ENCODE measurements around the gene APOLD1.
"Not testable (repeated sequence)": the region's sequence is repeated elsewhere in the genome, so short reads cannot be mapped to it uniquely, and the experiment has no call there.

Gene APOLD1

GRCh38 chr12:12779529-12779928 is 5.9 kb upstream of the APOLD1 start:
- no peak for DNase-seq
- in situ Hi-C loops (cut with MboI; ENCODE audit: low pct_unique_long_range_greater_than_20kb, low sequenced_read_pairs) = loop anchor here (25.0 kb wide), 1 partner anchor 433 kb away; no protein-coding TSS in a partner anchor

- no peak for DNase-seq
- in situ Hi-C loops (cut with MboI; ENCODE audit: low pct_unique_long_range_greater_than_20kb, low sequenced_read_pairs) = loop anchor here (25.0 kb wide), 1 partner anchor 428 kb away; no protein-coding TSS in a partner anchor
Measured at GRCh38 chr12:12784116-12784515, 1.3 kb upstream of the APOLD1 start.

GRCh38 chr12:12786351-12786705 is 869 bp downstream of the APOLD1 start:
- DNase-seq = no peak
- in situ Hi-C loops (cut with MboI; ENCODE audit: low pct_unique_long_range_greater_than_20kb, low sequenced_read_pairs) = loop anchor here (25.0 kb wide), 1 partner anchor 426 kb away; no protein-coding TSS in a partner anchor

- peak; percentile 78 for DNase-seq
- in situ Hi-C loops (cut with MboI; ENCODE audit: low pct_unique_long_range_greater_than_20kb, low sequenced_read_pairs) = loop anchor here (25.0 kb wide), 1 partner anchor 425 kb away; no protein-coding TSS in a partner anchor
Measured at GRCh38 chr12:12786706-12787601, 1.5 kb downstream of the APOLD1 start.

- no peak for DNase-seq
- in situ Hi-C loops (cut with MboI; ENCODE audit: low pct_unique_long_range_greater_than_20kb, low sequenced_read_pairs) = loop anchor here (25.0 kb wide), 1 partner anchor 424 kb away; no protein-coding TSS in a partner anchor
Measured at GRCh38 chr12:12788131-12788530, 2.7 kb downstream of the APOLD1 start.

GRCh38 chr12:12788675-12789368 is 3.4 kb downstream of the APOLD1 start:
- in situ Hi-C loops (cut with MboI; ENCODE audit: low pct_unique_long_range_greater_than_20kb, low sequenced_read_pairs) = loop anchor here (25.0 kb wide), 1 partner anchor 423 kb away; no protein-coding TSS in a partner anchor
- DNase-seq = peak; percentile 70

- in situ Hi-C loops (cut with MboI; ENCODE audit: low pct_unique_long_range_greater_than_20kb, low sequenced_read_pairs) = loop anchor here (25.0 kb wide), 1 partner anchor 421 kb away; no protein-coding TSS in a partner anchor
- no peak for DNase-seq
Measured at GRCh38 chr12:12790956-12791355, 5.5 kb downstream of the APOLD1 start.

- in situ Hi-C loops (cut with MboI; ENCODE audit: low pct_unique_long_range_greater_than_20kb, low sequenced_read_pairs) = loop anchor here (25.0 kb wide), 1 partner anchor 420 kb away; no protein-coding TSS in a partner anchor
- no peak for DNase-seq
Measured at GRCh38 chr12:12791756-12792369, 6.4 kb downstream of the APOLD1 start.

- DNase-seq = no peak
- in situ Hi-C loops (cut with MboI; ENCODE audit: low pct_unique_long_range_greater_than_20kb, low sequenced_read_pairs) = loop anchor here (25.0 kb wide), 1 partner anchor 420 kb away; no protein-coding TSS in a partner anchor
Measured at GRCh38 chr12:12792421-12792820, 7.0 kb downstream of the APOLD1 start.

- in situ Hi-C loops (cut with MboI; ENCODE audit: low pct_unique_long_range_greater_than_20kb, low sequenced_read_pairs) = loop anchor here (25.0 kb wide), 1 partner anchor 418 kb away; no protein-coding TSS in a partner anchor
- DNase-seq = no peak
Measured at GRCh38 chr12:12794686-12795085, 9.2 kb downstream of the APOLD1 start.

- no peak for DNase-seq
- in situ Hi-C loops (cut with MboI; ENCODE audit: low pct_unique_long_range_greater_than_20kb, low sequenced_read_pairs) = loop anchor here (25.0 kb wide), 1 partner anchor 416 kb away; no protein-coding TSS in a partner anchor
Measured at GRCh38 chr12:12796171-12796570, 10.7 kb downstream of the APOLD1 start.

GRCh38 chr12:12796928-12797793 is 11.7 kb downstream of the APOLD1 start:
- DNase-seq = no peak
- in situ Hi-C loops (cut with MboI; ENCODE audit: low pct_unique_long_range_greater_than_20kb, low sequenced_read_pairs) = loop anchor here (25.0 kb wide), 1 partner anchor 415 kb away; no protein-coding TSS in a partner anchor

GRCh38 chr12:12797794-12798152 is 12.3 kb downstream of the APOLD1 start:
- in situ Hi-C loops (cut with MboI; ENCODE audit: low pct_unique_long_range_greater_than_20kb, low sequenced_read_pairs) = loop anchor here (25.0 kb wide), 1 partner anchor 415 kb away; no protein-coding TSS in a partner anchor
- DNase-seq = no peak

- in situ Hi-C loops (cut with MboI; ENCODE audit: low pct_unique_long_range_greater_than_20kb, low sequenced_read_pairs) = loop anchor here (25.0 kb wide), 1 partner anchor 414 kb away; no protein-coding TSS in a partner anchor
- DNase-seq = no peak
Measured at GRCh38 chr12:12798480-12798879, 13.0 kb downstream of the APOLD1 start.

GRCh38 chr12:12799163-12799920 is 13.9 kb downstream of the APOLD1 start:
- DNase-seq = no peak
- in situ Hi-C loops (cut with MboI; ENCODE audit: low pct_unique_long_range_greater_than_20kb, low sequenced_read_pairs) = loop anchor here (25.0 kb wide), 1 partner anchor 413 kb away; no protein-coding TSS in a partner anchor

GRCh38 chr12:12800406-12801180 is 15.1 kb downstream of the APOLD1 start:
- DNase-seq = no peak
- in situ Hi-C loops (cut with MboI; ENCODE audit: low pct_unique_long_range_greater_than_20kb, low sequenced_read_pairs) = no loop called here

GRCh38 chr12:12801656-12802055 is 16.2 kb downstream of the APOLD1 start:
- DNase-seq; in situ Hi-C loops (cut with MboI; ENCODE audit: low pct_unique_long_range_greater_than_20kb, low sequenced_read_pairs): not testable (repeated sequence)

Measured in KBM-7 (cell line).